Measurements from ENCODE around the gene BSND. TPM values are rescaled to one million over a fixed set of nuclear protein-coding genes. Genes with fewer than 3 reads are reported as not detected.

The BSND gene
- total RNA-seq, 4 donors from 2014 or later = not detected

- intact Hi-C loops (cut with DNase I) = no loop called here
- Histone ChIP-seq H3K27ac (no peak overlapping the region), H3K36me3 (no peaks in the 10 kb centered on the region), H3K27me3 (no peaks in the 10 kb centered on the region), H3K4me3 (replicated peaks in 1 of 3) (no peak overlapping the region), H3K4me1 (peaks cover 4 to 5% of the 10 kb centered on the region in 2 donors), H3K9me3 (no peaks in the 10 kb centered on the region)
- TF ChIP-seq POLR2A (IDR thresholded peaks at IDR 0.05) (no peak), CTCF (IDR thresholded peaks at IDR 0.05) (no peak)
- WGBS, 2 donors = 63 to 65% methylated on average over 4 of the region's 4 CpGs
- DNase-seq = no peak
Observed at GRCh38 chr1:54975356-54976108, 23.2 kb upstream of the BSND start.

- Histone ChIP-seq H3K27me3 (no peaks in the 10 kb centered on the region), H3K9me3 (no peaks in the 10 kb centered on the region), H3K36me3 (no peaks in the 10 kb centered on the region), H3K4me1 (peaks cover 4 to 5% of the 10 kb centered on the region in 2 donors), H3K4me3 (replicated peaks in 1 of 3) (no peak overlapping the region), H3K27ac (no peak overlapping the region)
- 84 to 88% methylated on average over 6 of the region's 6 CpGs for WGBS, 2 donors
- no peak for DNase-seq
- intact Hi-C loops (cut with DNase I) = no loop called here
- no peak for TF ChIP-seq POLR2A (IDR thresholded peaks at IDR 0.05)
- no peak for TF ChIP-seq CTCF (IDR thresholded peaks at IDR 0.05)
Observed at GRCh38 chr1:54976747-54977146, 22.0 kb upstream of the BSND start.

- Histone ChIP-seq H3K27me3 (no peaks in the 10 kb centered on the region), H3K9me3 (no peaks in the 10 kb centered on the region), H3K27ac (no peak overlapping the region), H3K36me3 (no peaks in the 10 kb centered on the region), H3K4me3 (replicated peaks in 1 of 3) (no peak overlapping the region), H3K4me1 (peaks cover 4 to 5% of the 10 kb centered on the region in 2 donors)
- no peak for DNase-seq
- intact Hi-C loops (cut with DNase I) = no loop called here
- WGBS, 2 donors = 96 to 98% methylated on average over 5 of the region's 5 CpGs
- TF ChIP-seq CTCF (IDR thresholded peaks at IDR 0.05) (no peak), POLR2A (IDR thresholded peaks at IDR 0.05) (no peak)
Observed at GRCh38 chr1:54977533-54978297, 21.0 kb upstream of the BSND start.

- Histone ChIP-seq H3K27ac (no peak overlapping the region), H3K27me3 (no peaks in the 10 kb centered on the region), H3K9me3 (no peaks in the 10 kb centered on the region), H3K4me3 (replicated peaks in 1 of 3) (no peak overlapping the region), H3K36me3 (no peaks in the 10 kb centered on the region), H3K4me1 (peaks cover 4 to 5% of the 10 kb centered on the region in 2 donors)
- no peak for DNase-seq
- WGBS, 2 donors = 94 to 95% methylated on average over 7 to 9 of the region's 9 CpGs
- intact Hi-C loops (cut with DNase I) = no loop called here
- TF ChIP-seq POLR2A (IDR thresholded peaks at IDR 0.05) (no peak), CTCF (IDR thresholded peaks at IDR 0.05) (no peak)
Observed at GRCh38 chr1:54978528-54979326, 20.0 kb upstream of the BSND start.
